ENCODE results near the gene PEBP1. TPM values are rescaled to one million over a fixed set of nuclear protein-coding genes. Genes with fewer than 3 reads are reported as not detected.

The PEBP1 gene
- total RNA-seq, 1 experiment from 2014 or later: 168 TPM

DNA sequence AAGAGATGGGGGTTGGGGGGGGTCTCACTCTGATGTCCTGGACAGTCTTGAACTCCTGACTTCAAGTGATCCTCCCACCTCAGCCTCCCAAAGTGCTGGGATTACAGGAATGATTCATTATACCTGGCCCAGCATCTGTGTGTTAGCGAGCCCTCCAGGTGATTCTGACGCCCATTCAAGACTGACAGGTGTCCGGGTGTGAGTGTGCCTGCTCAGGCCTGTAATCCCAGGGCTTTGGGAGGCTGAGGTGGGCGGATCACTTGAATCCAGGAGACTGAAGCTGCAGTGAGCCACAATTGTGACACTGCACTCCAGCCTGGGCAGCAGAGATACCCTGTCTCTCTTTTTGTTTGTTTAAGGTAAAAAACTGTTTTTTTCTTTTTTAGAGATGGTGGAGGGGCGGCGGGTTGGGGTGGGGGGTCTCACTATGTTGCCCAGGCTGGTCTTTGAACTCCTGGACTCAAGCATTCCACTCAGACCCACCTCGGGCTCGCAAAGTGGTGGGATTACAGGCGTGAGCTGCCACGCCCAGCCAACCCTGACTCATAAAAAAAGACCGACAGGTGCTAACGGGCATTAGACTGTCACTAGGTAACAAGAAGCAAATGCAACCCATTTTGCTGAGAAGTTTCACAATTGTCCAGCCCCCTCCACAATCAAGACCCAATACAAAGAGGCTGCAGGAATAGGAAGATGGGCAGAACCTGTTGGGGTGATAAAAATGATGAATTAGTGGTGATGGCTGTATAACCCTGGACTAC is 36.8 kb upstream of the PEBP1 start:
- TF ChIP-seq, protein P1, sequence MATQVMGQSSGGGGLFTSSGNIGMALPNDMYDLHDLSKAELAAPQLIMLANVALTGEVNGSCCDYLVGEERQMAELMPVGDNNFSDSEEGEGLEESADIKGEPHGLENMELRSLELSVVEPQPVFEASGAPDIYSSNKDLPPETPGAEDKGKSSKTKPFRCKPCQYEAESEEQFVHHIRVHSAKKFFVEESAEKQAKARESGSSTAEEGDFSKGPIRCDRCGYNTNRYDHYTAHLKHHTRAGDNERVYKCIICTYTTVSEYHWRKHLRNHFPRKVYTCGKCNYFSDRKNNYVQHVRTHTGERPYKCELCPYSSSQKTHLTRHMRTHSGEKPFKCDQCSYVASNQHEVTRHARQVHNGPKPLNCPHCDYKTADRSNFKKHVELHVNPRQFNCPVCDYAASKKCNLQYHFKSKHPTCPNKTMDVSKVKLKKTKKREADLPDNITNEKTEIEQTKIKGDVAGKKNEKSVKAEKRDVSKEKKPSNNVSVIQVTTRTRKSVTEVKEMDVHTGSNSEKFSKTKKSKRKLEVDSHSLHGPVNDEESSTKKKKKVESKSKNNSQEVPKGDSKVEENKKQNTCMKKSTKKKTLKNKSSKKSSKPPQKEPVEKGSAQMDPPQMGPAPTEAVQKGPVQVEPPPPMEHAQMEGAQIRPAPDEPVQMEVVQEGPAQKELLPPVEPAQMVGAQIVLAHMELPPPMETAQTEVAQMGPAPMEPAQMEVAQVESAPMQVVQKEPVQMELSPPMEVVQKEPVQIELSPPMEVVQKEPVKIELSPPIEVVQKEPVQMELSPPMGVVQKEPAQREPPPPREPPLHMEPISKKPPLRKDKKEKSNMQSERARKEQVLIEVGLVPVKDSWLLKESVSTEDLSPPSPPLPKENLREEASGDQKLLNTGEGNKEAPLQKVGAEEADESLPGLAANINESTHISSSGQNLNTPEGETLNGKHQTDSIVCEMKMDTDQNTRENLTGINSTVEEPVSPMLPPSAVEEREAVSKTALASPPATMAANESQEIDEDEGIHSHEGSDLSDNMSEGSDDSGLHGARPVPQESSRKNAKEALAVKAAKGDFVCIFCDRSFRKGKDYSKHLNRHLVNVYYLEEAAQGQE (IDR thresholded peaks at IDR 0.05; ENCODE audit: insufficient read depth in 1 of 2, low read depth in 2 of 2, low read length in 1 of 2): no peak
- TF ChIP-seq POLR2AphosphoS5 (IDR thresholded peaks at IDR 0.05; ENCODE audit: low read depth, low read length) (no peak), TCF7L2 (IDR thresholded peaks at IDR 0.05; ENCODE audit: low read depth, low read length) (no peak), SIN3A (IDR thresholded peaks at IDR 0.05; ENCODE audit: borderline replicate concordance, insufficient read depth, low read depth, low read length) (no peak)
- TF ChIP-seq, protein P2, sequence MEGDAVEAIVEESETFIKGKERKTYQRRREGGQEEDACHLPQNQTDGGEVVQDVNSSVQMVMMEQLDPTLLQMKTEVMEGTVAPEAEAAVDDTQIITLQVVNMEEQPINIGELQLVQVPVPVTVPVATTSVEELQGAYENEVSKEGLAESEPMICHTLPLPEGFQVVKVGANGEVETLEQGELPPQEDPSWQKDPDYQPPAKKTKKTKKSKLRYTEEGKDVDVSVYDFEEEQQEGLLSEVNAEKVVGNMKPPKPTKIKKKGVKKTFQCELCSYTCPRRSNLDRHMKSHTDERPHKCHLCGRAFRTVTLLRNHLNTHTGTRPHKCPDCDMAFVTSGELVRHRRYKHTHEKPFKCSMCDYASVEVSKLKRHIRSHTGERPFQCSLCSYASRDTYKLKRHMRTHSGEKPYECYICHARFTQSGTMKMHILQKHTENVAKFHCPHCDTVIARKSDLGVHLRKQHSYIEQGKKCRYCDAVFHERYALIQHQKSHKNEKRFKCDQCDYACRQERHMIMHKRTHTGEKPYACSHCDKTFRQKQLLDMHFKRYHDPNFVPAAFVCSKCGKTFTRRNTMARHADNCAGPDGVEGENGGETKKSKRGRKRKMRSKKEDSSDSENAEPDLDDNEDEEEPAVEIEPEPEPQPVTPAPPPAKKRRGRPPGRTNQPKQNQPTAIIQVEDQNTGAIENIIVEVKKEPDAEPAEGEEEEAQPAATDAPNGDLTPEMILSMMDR (IDR thresholded peaks at IDR 0.05): no peak
- in situ Hi-C loops (cut with HindIII; ENCODE audit: low pct_unique_long_range_greater_than_20kb, low sequenced_read_pairs) (no loop called here), intact Hi-C loops (cut with micrococcal nuclease; ENCODE audit: unreplicated experiment) (no loop called here)
- H3K4me3 ChIP-seq (ENCODE audit: low read depth in 2 of 2, low read length in 2 of 2): no peak overlapping the region
- ChIA-PET CTCF (no interaction called here), POLR2A (no interaction called here)
- no TSS peak for BruUV-seq (replicated peaks)
- H3K9me3 ChIP-seq (ENCODE audit: control insufficient read depth, insufficient read depth, low read depth, low read length): no peaks in the 10 kb centered on the region
- no peak for DNase-seq (ENCODE audit: low read depth, low spot score)
- H3K27me3 ChIP-seq (ENCODE audit: control insufficient read depth, insufficient read depth, low read length): no peaks in the 10 kb centered on the region
- peaks cover 12% of the 10 kb centered on the region for H3K4me1 ChIP-seq (ENCODE audit: control insufficient read depth, insufficient read depth, low read length)
- no peak for ATAC-seq
- no peaks in the 10 kb centered on the region for H3K36me3 ChIP-seq (ENCODE audit: control insufficient read depth, insufficient read depth, low read length)
- H3K27ac ChIP-seq (ENCODE audit: low read length): no peak overlapping the region

DNA sequence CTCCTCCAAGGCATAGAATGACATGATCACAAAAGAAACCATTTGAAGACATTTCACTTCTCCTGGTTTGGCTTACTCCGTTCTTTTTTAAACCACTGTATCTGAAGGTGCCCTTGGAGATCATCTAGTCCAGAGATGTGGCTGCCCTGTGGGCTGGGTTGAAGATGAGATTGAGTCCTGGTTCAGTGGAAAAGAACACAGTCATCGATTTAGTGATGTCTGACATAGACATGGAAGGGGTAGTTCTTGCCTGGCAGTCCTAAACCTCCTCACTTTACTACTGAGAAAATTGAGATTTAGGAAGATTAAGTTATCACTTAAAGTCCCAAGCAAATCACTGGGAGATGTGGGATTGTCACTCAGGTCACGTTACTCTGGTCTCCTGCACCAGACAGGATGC is 34.9 kb upstream of the PEBP1 start:
- intact Hi-C loops (cut with micrococcal nuclease; ENCODE audit: unreplicated experiment): no loop called here

More for the DNA sequence above, 34.9 kb upstream of the PEBP1 start:
- Histone ChIP-seq H3K27me3 (ENCODE audit: control insufficient read depth, insufficient read depth, low read length) (no peaks in the 10 kb centered on the region), H3K4me3 (ENCODE audit: low read depth in 2 of 2, low read length in 2 of 2) (no peak overlapping the region), H3K9me3 (ENCODE audit: control insufficient read depth, insufficient read depth, low read depth, low read length) (no peaks in the 10 kb centered on the region), H3K27ac (ENCODE audit: low read length) (no peak overlapping the region), H3K4me1 (ENCODE audit: control insufficient read depth, insufficient read depth, low read length) (peaks cover 12% of the 10 kb centered on the region), H3K36me3 (ENCODE audit: control insufficient read depth, insufficient read depth, low read length) (no peaks in the 10 kb centered on the region)
- ATAC-seq (no peak), DNase-seq (ENCODE audit: low read depth, low spot score) (no peak)
- in situ Hi-C loops (cut with HindIII; ENCODE audit: low pct_unique_long_range_greater_than_20kb, low sequenced_read_pairs): no loop called here
- POLR2A ChIA-PET: no interaction called here
- no TSS peak for BruUV-seq (replicated peaks)
- CTCF ChIA-PET: no interaction called here
- TF ChIP-seq, protein P1 (IDR thresholded peaks at IDR 0.05; ENCODE audit: insufficient read depth in 1 of 2, low read depth in 2 of 2, low read length in 1 of 2): no peak
- no peak for TF ChIP-seq TCF7L2 (IDR thresholded peaks at IDR 0.05; ENCODE audit: low read depth, low read length)
- TF ChIP-seq POLR2AphosphoS5 (IDR thresholded peaks at IDR 0.05; ENCODE audit: low read depth, low read length): no peak
- TF ChIP-seq SIN3A (IDR thresholded peaks at IDR 0.05; ENCODE audit: borderline replicate concordance, insufficient read depth, low read depth, low read length): no peak
- TF ChIP-seq, protein P2 (IDR thresholded peaks at IDR 0.05): no peak

Data from Panc1 (cell line).